Left hindlimb (tissue), 1 donor: Measurements from ENCODE around the gene NFE2L2.
"Not testable (repeated sequence)": the region's sequence is repeated elsewhere in the genome, so short reads cannot be mapped to it uniquely, and the experiment has no call there.

Experiments used
- DNase-seq: peaks from one replicate; pipeline ENCODE4 v3.0.0-alpha.2; 2018

NFE2L2 gene

DNA sequence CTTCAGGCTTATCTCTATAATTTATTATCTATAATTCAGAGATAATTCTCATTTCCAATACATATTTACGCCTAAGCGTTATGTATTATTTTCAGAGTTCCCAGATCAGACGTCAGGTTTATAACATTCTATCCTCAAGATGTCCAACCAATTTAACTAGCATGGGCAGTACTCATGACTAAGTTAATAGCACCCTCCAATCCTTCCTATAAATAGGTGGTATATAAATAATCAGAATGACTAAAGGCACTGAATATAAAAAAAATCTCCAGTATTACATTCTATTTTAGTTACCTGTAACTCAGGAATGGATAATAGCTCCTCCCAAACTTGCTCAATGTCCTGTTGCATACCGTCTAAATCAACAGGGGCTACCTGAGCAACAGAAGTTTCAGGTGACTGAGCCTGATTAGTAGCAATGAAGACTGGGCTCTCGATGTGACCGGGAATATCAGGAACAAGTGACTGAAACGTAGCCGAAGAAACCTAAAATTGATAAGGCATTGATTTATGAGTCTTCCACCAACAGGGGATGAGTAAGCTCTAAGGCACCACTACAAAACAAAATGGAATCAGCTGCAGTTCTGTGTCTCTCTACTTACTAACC lies 32.3 kb downstream of the NFE2L2 start:
- DNase-seq: no peak

DNA sequence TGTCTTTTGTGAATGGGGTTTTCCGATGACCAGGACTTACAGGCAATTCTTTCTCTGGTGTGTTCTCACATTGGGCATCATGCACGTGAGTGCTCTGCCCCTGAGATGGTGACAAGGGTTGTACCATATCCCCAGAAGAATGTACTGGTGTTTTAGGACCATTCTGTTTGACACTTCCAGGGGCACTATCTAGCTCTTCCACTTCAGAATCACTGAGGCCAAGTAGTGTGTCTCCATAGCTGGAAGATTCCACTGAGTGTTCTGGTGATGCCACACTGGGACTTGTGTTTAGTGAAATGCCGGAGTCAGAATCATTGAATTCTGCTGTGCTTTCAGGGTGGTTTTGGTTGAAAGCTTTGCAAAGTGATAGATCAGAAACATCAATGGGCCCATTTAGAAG lies 33.3 kb downstream of the NFE2L2 start:
- DNase-seq: no peak

DNA sequence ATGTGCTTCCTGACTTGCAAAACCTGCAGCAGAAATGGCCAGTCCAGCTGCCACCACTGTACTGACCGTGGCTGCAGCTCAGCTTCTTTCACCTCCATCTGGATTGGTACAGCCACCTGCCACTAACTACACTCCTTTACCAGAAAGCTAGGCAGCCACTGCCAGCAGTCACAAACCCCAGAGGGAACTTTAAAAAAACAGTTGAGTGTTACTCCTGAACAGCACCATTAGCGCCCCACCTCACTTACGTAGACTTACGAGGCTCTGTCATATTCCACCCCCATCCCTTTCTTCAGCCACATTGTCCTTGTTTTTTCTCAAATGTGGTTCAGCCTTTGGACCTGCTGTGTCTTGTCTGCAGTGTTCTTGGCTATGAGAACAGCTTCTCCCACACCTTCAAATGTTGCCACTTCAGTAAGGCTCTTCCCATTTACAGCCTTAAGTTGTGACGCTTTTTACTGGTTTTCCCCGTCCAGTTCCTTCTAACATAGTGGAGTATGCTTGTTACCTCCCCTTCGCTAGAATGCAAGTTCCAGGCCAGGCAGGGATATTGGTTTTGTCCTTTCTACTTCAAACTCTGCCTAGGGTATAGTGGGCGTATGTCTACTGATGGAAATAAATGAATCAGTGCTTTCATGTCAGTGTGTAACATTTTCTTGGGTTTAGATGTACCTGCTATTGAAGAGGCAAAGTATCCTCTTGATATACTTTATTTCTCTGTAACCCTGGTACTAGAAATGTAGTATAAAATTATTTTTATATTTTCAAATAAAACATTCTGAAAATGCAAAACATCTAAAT lies 34.9 kb downstream of the NFE2L2 start:
- no peak for DNase-seq

DNA sequence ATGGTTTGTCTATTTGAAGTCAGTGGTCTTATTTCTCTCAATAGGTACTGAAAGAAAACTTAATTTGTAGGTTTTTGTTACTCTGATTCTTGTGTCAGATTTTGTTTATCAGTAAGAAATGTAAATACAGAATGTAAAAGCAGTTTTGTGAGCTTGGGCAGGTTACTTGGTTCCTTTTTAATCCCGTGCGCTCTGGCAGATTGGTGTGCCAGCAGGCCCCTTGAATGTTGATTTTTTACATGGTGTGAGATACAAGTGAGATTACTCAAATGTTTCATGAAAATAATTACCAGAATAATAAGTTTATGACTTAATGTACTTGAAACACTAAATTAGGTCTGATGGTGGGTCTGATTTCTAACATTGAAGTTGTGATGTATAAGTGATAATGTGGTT lies 38.6 kb downstream of the NFE2L2 start:
- DNase-seq: no peak

DNA sequence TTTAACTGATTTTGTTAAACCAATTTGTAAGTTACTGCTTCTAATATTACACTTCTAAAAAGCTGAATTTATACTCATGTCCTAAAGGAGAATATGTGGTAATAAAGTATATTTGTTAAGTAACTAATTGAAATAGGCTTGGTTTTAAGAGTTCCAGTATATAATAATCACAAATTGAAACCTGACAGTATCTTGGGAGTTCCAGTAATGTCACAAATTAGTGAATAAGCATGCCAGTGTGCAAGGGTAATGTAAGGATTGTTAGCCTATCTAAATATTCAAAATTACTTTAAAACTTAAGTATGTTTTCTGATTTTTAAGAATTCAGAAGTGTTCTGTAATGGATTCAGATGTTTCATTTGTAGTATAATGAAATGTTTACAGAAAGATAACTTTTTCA lies 41.1 kb downstream of the NFE2L2 start:
- DNase-seq: not testable (repeated sequence)

DNA sequence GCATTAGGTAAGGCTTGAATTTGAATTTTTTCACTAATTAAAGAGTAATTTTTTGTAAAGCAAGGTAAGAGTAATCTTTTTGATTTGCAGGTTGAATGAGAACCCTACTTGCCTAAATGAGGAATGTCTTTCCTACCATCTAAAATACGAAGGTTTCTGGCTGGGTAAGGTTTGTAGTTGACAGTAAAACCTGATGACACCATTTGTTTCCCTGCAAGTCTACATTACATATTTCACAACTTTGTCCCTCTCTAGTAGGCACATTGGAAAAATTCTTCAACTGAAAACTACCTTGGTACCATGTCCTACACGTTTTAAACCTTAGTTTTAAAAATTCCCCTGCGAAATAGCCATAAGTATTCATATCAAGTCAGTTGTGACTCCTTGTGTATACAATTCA lies 42.6 kb downstream of the NFE2L2 start:
- no peak for DNase-seq

DNA sequence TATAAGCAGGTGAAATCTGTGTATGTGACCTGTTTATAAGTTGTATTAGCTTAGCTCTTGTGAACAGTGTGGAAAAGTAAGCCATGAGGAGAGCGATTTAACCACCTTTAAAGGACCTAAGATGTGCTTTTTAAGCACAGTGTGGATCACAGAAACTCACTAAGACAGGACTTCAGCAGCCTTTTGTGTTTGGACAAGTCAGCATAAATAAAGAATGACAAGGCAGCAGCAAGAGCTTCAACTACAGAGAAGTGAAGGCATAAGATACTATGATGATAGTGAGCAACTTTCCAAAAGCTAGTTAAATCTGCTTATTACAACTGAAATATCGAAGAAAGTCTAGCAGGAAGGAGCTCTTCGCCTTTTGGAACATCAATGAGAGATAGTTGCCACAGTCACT lies 43.0 kb downstream of the NFE2L2 start:
- DNase-seq: no peak

DNA sequence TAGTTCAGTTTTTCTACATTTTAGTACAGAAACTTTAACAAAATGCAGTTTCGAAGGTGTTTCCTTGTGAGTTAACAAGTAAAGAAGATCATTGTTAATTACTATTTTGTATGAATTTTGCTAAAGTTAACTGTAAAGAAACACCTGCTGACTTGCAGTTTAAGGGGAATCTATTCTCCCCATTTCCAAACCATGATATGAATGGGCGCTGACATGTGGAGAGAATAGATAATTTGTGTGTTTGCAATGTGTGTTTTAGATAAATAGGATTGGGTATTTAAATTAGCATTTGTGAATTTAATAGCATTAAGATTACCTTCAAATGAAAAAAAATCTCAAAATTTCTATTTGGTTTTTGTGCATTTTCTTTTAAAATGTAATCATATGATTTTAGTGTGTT lies 44.7 kb downstream of the NFE2L2 start:
- DNase-seq: not testable (repeated sequence)

DNA sequence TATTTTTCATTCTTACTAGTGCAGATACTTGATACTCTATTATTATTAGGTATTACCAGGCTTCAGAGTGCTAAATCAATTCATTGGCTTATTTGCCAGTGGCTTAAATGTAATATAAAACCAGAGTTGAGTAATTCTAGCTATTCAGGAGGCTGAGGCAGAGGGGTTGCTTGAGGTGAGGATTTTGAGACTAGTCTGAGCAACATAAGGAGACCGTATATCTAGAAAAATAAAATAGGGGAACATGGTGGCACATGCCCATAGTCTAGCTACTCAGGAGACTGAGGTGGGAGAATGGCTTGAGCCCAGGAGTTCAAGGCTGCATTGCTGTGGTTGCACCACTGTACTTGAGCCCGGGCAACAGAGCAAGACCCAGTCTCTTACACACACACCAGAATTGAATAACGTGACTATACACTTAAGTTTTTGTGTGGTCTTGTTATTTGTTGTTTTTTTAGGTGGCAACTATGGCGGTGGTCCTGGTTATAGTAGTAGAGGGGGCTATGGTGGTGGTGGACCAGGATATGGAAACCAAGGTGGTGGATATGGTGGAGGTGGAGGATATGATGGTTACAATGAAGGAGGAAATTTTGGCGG lies 47.2 kb downstream of the NFE2L2 start:
- DNase-seq: no peak

DNA sequence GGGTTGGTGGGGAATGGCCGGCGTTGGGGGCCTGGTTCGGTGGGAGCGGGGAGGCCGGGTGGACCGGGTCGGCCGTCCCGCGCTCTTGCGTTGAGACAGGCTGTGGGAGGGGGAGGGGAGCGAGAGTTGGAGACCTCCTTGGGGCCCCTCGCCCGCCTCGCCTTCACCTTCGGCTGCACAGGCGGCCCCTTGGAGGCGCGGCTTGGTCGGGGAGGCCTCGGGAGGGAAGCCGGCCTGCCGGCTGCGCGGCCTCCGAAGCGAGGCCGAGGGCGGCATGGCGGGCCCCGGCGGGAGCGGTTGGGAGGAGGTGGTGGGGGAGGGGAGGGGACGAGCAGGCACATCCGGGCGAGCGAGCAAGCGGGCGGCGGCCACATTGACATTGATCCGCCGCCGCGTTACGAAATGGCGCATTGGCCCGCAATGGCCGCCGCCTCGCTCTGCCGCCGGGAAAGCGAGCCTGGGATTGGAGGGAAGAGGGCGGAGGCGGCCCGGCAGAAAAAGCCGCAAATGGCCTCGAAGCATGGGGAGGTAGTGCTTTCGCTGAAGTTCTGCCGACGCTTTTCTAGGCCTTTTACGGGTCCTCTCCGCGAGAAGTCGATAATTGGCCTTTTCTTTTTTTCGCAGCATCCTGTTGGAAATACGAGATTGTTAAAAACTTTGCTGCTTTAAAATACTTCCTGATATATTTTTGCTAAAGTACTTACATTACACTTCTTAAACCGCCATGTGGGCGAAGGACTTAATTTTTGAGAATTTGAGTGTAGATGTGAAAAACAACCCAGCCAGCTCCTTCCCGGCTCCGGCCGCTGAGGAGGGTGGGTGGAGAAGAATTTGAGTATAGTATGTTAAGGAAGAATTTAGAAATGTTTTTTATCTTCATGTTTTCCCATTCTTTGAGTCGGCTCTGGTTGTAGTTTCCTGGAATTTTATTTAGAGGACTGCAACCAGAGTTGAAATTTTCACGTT lies 51.4 kb downstream of the NFE2L2 start:
- peak; percentile 93 for DNase-seq

DNA sequence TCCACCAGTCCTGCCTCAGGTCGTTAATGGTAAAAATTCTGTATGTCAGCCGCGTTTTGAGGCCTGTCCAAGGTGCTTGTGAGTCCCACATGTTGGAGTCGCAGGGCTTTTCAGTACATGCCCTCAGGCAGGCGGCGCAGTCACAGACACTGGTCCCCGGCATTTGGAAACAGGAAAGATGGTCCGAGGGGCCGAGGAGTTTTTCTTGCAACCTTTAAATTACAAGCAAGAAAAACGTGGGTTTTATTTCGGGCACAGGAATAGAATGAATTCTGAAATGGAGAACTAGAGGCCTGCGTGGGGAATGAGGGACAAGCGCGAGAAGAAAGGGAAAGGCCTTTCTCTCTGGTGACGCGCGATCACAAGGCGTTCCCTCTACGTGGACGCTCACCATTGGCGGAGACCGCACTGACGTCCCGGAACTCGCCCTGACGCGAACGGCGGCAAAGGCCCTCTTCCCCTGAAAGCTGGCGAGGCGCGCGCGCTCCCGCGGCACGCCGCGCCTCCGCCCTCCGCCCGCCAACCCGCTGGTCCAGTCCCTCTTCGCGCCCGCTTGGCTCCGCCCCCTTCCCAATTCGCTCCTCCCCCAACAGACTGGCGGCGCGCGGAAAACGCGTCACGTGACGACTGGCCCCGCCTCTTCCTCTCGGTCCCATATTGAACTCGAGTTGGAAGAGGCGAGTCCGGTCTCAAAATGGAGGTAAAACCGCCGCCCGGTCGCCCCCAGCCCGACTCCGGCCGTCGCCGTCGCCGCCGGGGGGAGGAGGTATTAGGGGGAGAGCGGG lies 52.2 kb downstream of the NFE2L2 start, which contains the start of gene HNRNPA3:
Gene HNRNPA3, plus strand, starts transcription at position 689 of the 785 bp plus-strand sequence. Its CDS starts 6 bp downstream, at position 695.
- DNase-seq: peak; percentile 100

DNA sequence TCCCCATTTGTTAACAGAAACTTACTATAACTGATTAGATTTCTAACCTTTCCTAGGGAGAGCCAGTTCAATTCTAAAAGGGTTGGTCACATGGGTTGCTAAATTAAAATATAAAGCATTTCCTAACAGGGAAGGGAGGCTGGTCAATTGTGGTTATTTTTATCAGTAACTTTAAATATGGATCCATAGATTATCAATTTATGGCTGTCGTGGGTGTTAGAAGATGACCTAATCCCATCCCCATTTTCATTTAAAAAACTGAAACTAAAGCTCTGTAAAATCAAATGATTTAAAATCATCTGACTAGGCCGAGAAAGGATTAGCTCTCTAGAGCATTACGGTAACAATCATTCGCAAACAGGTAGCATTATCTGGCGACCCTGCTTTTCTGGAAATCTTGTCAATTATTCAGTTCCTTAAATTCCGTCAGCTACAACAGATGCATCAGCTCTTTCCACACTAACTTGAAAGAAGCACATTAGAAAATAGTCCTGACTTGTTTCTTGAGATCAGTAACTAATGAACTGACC lies 52.9 kb downstream of the NFE2L2 start:
- DNase-seq: no peak

DNA sequence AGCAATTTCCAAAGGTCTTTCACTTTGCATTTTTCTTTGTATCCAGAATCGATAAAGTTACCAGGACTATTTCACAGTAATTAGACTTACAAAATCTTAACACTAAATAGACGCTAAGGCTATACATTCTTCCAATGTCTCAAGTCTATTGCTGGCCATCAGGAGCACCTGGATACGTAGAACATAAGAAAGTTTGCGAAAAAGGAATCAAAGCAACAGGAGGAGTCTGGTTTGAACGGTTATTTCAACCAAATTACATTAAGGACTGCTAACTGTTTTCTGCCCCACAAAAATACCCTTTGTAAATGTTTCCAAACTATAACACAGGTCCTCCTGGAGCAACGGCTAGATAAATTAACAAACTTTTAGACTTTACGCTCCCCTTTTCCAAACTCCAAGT lies 53.4 kb downstream of the NFE2L2 start:
- DNase-seq: no peak

DNA sequence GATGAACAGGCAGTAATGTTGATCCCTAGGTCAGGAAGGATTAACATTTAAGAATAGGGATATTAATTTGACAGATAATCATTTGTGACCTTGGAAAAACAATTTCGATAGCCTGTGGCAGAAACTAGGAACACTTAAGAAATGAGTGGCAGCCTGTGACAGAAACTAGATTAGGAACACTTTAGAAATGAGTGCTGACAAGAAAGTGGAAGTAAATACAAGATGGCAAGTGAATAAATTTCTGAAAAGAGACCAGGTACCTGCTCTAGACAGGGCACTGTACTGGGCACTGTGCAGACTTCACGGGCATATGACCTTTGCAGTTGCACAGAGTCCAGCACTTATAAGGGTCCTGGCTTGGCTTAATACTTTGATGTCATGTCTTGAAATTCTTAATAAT lies 57.4 kb downstream of the NFE2L2 start:
- DNase-seq: no peak

DNA sequence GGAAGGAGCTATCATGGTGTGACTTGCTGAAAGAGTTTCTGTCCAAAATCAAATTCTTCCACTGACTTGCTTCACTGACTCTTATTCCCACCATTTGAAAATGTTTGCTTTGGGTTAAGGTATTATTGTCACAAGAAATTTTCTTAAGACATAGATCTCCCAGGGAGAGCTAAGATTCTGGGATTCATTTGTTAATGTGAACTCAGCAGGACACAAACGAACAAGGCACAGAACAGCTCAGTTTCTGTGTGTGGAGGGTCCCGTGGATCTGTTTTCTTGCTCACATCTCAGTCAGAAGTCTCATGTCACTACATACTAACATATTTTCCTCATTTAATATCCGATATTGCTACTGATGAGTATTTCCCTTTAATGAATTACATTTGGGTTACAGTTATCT lies 60.1 kb downstream of the NFE2L2 start:
- DNase-seq: no peak

DNA sequence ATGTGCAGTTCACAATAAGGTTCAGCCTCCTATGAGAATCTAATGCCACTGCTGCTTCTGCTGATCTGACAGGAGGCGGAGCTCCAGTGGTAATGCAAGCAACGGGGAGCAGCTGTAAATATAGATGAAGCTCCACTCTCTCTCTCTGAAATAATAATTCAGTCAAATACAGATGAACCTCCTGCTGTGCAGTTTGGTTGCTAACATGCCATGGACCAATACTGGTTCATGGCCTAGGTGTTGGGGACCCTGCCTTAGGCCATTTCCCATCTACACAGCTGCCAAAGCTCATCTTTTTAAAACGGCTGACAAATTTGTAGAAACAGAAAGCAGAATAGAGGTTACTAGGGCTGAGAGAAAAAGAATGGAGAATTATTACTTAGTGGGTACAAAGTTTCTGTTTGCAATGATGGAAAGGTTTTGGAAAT lies 62.6 kb downstream of the NFE2L2 start:
- DNase-seq: no peak

DNA sequence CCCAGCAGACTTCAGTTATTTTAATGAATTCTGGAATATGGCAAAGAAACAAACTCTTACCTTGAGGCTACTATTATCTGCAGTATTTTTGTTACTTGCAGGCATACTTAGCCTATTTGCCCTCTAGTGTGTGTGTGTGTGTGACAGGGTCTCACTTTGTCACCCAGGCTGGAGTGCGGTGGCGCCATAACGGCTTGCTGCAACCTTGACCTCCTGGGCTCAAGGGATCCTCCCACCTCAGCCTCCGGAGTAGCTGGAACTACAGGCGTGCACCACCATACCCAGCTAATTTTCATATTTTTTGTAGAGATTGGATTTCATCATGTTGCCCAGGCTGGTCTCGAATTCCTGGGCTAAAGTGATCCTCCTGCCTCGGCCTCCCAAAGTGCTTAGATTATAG lies 64.1 kb downstream of the NFE2L2 start:
- not testable (repeated sequence) for DNase-seq

DNA sequence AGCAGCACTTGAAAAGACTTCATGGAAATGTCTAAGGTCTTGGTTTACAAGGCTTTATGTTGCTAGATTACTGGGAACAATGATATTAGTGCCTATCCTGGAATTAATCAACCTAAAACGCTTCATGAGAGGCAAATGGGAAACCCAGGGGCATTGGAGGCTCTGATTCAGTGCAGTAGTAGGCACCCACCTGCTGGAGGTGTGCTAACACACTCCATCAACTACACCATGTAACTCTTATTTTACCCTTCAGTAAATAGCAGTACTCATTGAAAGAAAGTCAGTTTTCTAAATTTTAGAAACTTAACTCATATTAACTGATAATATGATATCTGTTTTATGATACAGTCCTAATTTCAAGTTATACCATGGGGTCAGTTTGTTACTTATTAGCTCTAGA lies 69.3 kb downstream of the NFE2L2 start:
- no peak for DNase-seq

DNA sequence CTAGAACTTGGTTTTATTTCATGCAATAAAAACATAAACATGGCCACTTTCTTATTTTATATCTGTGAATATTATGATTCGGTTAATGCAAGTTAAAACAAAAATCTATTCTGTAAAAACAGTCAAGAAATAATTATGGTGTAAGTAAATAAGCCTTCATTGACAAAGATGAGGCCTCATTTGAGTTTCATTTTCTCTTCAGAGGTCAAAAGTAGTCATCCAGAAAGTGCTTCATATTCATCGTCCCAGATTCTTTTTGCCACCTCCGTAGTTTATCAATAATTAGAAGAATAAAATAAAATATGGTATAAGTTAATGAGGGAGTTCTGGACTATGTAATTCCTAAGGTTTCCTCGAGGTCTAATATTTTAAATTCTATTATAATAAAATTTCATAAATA lies 71.3 kb downstream of the NFE2L2 start:
- no peak for DNase-seq

DNA sequence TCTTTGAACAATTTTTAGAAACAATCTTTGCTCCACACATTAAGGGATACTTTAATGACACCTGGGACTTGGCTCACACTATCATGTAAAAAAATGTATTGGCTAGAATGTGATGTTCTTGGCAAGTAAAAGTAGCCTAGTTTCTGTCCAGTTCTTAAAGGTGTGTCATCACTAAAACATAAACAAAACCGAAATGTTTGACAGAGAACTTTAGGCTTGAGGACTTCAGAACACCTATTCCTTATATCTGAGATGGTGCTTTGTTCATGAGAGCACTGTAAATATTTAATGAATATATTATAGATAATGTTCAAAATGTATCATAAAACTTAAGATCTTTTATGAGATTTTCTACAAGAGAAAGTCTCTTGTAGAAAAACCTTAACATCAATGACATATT lies 71.7 kb downstream of the NFE2L2 start:
- no peak for DNase-seq

DNA sequence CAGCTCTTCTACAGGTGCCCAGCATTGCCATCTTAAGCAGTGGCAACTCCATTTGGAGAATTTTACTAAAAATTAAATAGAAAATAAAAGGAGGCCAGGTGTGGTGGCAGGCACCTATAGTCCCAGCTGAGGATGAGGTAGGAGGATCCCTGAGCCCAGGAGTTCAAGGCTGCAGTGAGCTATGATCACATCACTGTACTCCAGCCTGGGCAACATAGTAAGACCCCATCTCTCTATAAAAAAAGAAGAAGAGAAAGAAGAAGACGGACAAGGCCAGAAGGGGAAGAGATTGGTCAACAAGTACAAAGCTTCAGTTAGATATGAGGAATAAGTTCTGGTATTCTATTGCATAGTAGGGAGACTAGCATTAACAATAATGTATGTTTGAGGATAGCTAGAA lies 73.6 kb downstream of the NFE2L2 start:
- no peak for DNase-seq
